Measurements from ENCODE around the gene ALG8.

- no peak for TF ChIP-seq POLR2A (IDR thresholded peaks at IDR 0.05; ENCODE audit: low read length)
- no peak for TF ChIP-seq GATA1 (IDR thresholded peaks at IDR 0.05; ENCODE audit: low read depth, low read length)
Measured at GRCh38 chr11:78180751-78181150, 41.3 kb upstream of the ALG8 start.
